Measurements from ENCODE around the gene SLC38A4.

DNA sequence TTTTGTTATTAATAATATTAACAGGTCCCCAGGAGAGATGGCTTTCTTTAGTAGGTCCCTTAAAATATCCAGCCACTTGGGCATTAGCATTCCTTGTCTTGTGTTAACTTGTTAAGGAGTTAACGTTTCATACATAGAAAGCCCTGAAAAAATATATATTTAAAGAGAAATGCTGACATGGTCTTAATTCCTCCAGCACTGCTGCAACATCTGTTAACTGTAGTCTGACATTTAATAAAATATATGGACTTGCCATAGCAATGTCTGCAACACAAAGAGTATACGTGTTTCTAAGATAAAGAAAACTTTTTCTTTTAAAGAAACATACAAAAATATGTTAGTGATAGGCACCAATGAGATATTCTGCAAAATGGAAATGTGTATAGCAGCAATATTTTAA, 10.0 kb downstream of the SLC38A4 start:
- TF ChIP-seq, protein P1, sequence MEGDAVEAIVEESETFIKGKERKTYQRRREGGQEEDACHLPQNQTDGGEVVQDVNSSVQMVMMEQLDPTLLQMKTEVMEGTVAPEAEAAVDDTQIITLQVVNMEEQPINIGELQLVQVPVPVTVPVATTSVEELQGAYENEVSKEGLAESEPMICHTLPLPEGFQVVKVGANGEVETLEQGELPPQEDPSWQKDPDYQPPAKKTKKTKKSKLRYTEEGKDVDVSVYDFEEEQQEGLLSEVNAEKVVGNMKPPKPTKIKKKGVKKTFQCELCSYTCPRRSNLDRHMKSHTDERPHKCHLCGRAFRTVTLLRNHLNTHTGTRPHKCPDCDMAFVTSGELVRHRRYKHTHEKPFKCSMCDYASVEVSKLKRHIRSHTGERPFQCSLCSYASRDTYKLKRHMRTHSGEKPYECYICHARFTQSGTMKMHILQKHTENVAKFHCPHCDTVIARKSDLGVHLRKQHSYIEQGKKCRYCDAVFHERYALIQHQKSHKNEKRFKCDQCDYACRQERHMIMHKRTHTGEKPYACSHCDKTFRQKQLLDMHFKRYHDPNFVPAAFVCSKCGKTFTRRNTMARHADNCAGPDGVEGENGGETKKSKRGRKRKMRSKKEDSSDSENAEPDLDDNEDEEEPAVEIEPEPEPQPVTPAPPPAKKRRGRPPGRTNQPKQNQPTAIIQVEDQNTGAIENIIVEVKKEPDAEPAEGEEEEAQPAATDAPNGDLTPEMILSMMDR (IDR thresholded peaks at IDR 0.05): no peak
- TF ChIP-seq POLR2A (IDR thresholded peaks at IDR 0.05): no peak

All from breast epithelium (tissue), 3 donors.